ENCODE data around the gene DYRK3.
A peak's percentile ranks its signal among the peaks of the same experiment; 100 is the strongest.

The DYRK3 gene

DNA sequence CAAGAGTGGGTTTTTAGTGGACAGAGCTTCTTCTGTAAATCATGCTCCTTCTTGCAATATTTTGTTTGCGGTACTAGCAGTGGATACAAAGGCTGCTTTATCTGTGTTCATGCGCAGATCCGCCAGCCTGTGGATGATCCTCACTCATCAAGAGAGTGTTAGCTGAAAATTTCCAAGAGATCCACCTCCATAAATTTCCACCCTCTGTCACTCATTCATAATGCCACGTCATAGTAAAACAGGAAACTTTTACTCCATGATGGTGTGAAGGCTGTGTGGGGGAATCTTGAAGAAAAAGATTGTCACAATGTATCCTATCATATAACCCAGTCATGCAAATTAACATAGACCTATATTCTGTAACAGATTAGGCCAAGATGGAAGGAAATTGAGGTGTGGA, 44.9 kb downstream of the DYRK3 start:
- TF ChIP-seq, protein P1, sequence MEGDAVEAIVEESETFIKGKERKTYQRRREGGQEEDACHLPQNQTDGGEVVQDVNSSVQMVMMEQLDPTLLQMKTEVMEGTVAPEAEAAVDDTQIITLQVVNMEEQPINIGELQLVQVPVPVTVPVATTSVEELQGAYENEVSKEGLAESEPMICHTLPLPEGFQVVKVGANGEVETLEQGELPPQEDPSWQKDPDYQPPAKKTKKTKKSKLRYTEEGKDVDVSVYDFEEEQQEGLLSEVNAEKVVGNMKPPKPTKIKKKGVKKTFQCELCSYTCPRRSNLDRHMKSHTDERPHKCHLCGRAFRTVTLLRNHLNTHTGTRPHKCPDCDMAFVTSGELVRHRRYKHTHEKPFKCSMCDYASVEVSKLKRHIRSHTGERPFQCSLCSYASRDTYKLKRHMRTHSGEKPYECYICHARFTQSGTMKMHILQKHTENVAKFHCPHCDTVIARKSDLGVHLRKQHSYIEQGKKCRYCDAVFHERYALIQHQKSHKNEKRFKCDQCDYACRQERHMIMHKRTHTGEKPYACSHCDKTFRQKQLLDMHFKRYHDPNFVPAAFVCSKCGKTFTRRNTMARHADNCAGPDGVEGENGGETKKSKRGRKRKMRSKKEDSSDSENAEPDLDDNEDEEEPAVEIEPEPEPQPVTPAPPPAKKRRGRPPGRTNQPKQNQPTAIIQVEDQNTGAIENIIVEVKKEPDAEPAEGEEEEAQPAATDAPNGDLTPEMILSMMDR (conservative IDR thresholded peaks at IDR 0.05; ENCODE audit: low read depth): no peak
- no peak overlapping the region for H3K27ac ChIP-seq
- DNase-seq (ENCODE audit: low spot score): no peak
- ChIA-PET CTCF (no interaction called here), POLR2A (ENCODE audit: low non-redundant PET) (no interaction called here)

GRCh38 chr1:206681359-206681758, 46.0 kb downstream of the DYRK3 start:
- ChIA-PET POLR2A (ENCODE audit: low non-redundant PET) (no interaction called here), CTCF (interaction anchor here (0.6 to 2.8 kb wide), 3 partner anchors 11 to 46 kb away, joined by 3 to 15 read pairs (median 3); partner anchors contain the start of gene DYRK3)
- no peak overlapping the region for H3K27ac ChIP-seq
- DNase-seq (ENCODE audit: low spot score): no peak
- TF ChIP-seq, protein P1 (conservative IDR thresholded peaks at IDR 0.05; ENCODE audit: low read depth): no peak

DNA sequence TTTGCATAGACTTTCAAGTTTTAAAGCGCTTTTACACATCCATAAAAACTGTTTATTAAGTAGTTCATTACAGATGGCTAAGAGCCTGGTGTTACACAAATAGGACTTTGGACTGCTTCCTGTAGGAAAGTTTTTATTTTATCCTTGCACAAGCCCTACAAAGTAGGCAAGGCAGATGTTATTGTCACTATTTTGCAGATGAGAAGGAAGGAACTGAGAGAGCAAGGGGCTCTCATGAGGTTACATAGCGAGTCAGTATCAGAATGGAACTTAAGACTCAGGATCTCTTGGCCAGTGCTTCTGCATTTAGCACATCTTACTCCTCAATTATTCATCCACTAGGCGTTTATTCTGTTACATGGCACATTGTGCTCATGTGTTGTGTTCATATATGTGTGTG, 46.8 kb downstream of the DYRK3 start:
- POLR2A ChIA-PET (ENCODE audit: low non-redundant PET): no interaction called here

DNA sequence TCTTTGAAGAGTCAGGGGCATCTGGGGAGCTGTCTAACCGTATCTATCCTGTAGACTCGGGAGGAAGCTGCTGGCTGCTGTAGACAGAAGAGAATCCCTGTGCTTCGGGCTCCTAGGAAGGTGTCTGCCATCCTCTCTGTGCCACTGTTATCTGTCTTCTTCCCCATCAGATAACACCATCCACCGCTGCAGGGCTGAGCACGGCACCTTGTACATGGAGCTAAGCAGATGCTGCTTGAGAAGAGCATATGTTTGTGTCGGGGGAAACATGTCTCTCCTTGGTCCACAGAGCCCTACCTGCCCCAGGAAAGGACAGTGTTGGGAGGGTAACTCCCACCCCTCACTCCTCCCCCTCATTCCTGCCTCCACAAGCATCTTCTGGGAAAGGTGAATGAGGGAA, 48.0 kb downstream of the DYRK3 start:
- no peak overlapping the region for H3K27ac ChIP-seq
- DNase-seq (ENCODE audit: low spot score): no peak
- ChIA-PET CTCF (interaction anchor here (1.0 to 2.8 kb wide), 2 partner anchors 19 to 114 kb away, joined by 3 to 15 read pairs; no protein-coding TSS in a partner anchor), POLR2A (ENCODE audit: low non-redundant PET) (interaction anchor here (0.5 kb wide), 1 partner anchor 1524 kb away, joined by 4 read pairs; no protein-coding TSS in a partner anchor)
- TF ChIP-seq, protein P1 (conservative IDR thresholded peaks at IDR 0.05; ENCODE audit: low read depth): no peak

More for the DNA sequence above, 46.8 kb downstream of the DYRK3 start:
- CTCF ChIA-PET: interaction anchor here (2.8 kb wide), 1 partner anchor 18 kb away, joined by 15 read pairs; no protein-coding TSS in a partner anchor
- TF ChIP-seq, protein P1 (conservative IDR thresholded peaks at IDR 0.05; ENCODE audit: low read depth): no peak
- no peak overlapping the region for H3K27ac ChIP-seq
- no peak for DNase-seq (ENCODE audit: low spot score)

DNA sequence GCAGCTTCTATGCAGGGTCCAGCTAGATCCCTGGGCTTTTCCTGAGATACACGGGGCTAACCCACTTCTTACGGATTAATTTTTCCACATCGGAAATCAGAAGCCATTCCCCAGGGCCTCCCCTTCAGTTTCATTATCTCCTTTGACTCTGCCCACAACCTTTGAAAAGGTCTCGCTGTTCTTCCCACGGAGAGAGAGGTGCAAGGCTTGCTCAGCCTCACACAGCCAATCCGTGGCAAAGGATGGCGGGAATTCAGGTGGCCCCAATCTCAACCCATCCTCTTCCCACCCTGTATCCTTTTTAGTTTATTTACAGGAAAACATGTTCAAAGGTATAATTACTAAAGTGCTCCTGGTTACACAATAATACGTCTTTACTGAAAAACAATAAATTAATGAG, 48.7 kb downstream of the DYRK3 start:
- ChIA-PET CTCF (interaction anchor here (0.6 to 2.8 kb wide), 3 partner anchors 20 to 292 kb away, joined by 5 to 15 read pairs (median 5); no protein-coding TSS in a partner anchor), POLR2A (ENCODE audit: low non-redundant PET) (interaction anchor here (0.7 kb wide), 1 partner anchor 9 kb away, joined by 5 read pairs; no protein-coding TSS in a partner anchor)
- DNase-seq (ENCODE audit: low spot score): no peak
- H3K27ac ChIP-seq: no peak overlapping the region
- TF ChIP-seq, protein P1 (conservative IDR thresholded peaks at IDR 0.05; ENCODE audit: low read depth): no peak

GRCh38 chr1:206684478-206685333, 49.4 kb downstream of the DYRK3 start, which contains the start of gene MAPKAPK2:
Gene MAPKAPK2, plus strand, starts transcription at chr1:206684905. Its CDS starts 325 bp downstream, at chr1:206685230.
- H3K27ac ChIP-seq: peak within 1 kb of the TSS; percentile 90
- POLR2A ChIA-PET (ENCODE audit: low non-redundant PET): interaction anchor here (0.7 kb wide), 1 partner anchor 10 kb away, joined by 5 read pairs; no protein-coding TSS in a partner anchor
- CTCF ChIA-PET: interaction anchor here (0.6 to 1.1 kb wide), 2 partner anchors 20 to 291 kb away, joined by 5 read pairs; no protein-coding TSS in a partner anchor
- DNase-seq (ENCODE audit: low spot score): peak; percentile 98
- TF ChIP-seq, protein P1 (conservative IDR thresholded peaks at IDR 0.05; ENCODE audit: low read depth): no peak

Measured in RWPE1 (cell line).